Occipital lobe (tissue), 2 donors: ENCODE data around the gene SBF2. TPM values are rescaled to one million over a fixed set of nuclear protein-coding genes. Genes with fewer than 3 reads are reported as not detected.
"Not testable (repeated sequence)": the region's sequence is repeated elsewhere in the genome, so short reads cannot be mapped to it uniquely, and the experiment has no call there.

Experiments used
- DNase-seq: peaks from one replicate; lab custom pipeline; 2025; lab: John Stamatoyannopoulos, UW
- total RNA-seq: library from RNA; depleted of rRNA; stranded (reverse); fragments of >200 nt; gene quantifications from one replicate; pipeline ENCODE4 v1.2.3, GENCODE V29; 2014

Gene SBF2
- total RNA-seq, 1 donor from 2014 or later = 132 TPM

DNA sequence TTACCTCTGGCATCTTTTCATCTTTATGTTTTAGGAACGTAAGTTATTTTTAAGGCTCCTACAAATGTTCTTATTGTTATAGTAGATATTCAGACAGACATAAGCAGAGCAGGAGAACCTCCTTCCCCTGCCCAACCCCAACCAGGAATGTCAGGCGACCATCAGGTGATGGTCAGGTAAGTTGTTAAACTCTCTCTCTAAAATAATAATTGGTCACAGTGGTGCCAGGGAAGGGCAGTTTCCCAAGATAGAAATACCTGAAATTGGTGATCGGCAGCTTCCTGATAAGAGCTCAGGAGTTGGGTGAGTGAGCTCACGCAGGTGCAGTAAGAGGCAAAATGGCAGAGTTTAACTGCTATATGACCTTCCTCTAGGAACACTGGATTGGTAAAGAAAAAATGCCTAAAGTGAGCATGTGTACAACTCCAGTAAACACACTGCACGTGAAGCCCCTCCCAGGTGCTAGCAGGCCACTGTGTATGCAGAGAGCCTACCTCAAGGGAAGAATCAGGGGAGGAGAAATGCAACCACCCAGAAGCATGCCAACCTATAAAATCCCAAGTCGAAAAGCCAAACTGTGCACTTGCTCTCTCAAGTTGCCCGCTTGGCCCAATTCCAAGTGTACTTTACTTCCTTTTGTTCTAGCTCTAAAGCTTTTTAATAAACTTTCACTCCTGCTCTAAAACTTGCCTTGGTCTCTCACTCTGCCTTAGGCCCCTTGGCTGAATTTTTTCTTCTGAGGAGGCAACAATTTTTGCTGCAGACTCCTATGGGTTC lies 273.9 kb downstream of the SBF2 start:
- DNase-seq = no peak

- no peak for DNase-seq
Observed at GRCh38 chr11:10017911-10018310, 276.1 kb downstream of the SBF2 start.

- no peak for DNase-seq
Observed at GRCh38 chr11:10017050-10017449, 277.0 kb downstream of the SBF2 start.

- DNase-seq = no peak
Observed at GRCh38 chr11:10012068-10012467, 282.0 kb downstream of the SBF2 start.

GRCh38 chr11:10005955-10006525 lies 288.0 kb downstream of the SBF2 start:
- DNase-seq = no peak

GRCh38 chr11:10004526-10005113 lies 289.4 kb downstream of the SBF2 start:
- DNase-seq = no peak

- no peak for DNase-seq
Observed at GRCh38 chr11:10002221-10002620, 291.8 kb downstream of the SBF2 start.

DNA sequence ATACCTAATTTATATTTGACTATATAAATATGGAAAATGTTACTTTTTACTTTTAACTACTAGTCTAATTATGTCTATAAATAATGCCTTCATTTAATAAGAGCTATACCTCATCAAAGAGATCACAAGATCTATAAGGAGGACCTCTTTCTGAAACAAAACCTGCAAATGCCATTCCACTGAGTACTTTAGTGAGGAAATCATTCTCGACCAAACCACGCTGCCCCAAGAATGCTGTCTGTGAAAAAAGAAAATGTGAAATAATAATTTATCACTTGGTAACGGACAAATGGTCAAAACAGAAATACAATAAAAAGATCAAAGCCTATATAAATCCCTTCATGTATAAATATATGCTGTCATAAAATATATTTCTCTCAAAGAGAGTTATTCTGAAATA lies 301.7 kb downstream of the SBF2 start:
- no peak for DNase-seq

DNA sequence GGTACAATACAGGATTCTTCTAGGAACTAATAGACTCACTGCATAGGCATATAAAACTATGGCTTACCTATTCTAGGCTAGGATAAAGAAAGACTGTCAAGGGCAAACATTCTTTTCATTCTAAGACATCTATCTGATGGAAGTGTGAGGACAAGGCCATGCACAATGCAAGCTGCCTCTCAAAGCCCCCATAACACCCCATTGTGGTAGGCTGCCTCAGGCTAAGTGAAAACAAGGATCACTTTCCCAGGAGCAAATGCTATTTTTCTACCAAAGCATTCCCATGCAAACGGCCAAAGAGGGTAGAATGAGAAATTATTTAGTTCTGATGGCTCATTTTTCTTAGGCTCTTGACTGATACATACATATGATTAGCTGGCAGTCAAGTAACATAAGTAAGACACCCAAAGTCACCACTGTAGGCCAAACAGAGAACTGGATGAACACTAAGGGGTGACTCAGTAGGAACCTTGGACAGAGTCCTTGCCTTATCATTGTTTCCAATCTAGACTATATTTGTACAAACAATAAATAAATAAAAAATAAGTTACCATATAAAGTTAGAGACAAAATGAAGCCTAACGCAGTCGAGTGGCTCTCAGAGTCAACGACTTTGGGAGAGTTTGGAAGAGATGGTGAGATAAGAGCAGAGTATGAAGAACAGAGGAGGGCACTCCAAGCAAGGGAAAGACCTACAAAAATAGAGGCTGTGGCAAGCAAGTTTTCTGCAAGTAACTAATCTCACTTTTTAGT lies 303.6 kb downstream of the SBF2 start:
- no peak for DNase-seq

DNA sequence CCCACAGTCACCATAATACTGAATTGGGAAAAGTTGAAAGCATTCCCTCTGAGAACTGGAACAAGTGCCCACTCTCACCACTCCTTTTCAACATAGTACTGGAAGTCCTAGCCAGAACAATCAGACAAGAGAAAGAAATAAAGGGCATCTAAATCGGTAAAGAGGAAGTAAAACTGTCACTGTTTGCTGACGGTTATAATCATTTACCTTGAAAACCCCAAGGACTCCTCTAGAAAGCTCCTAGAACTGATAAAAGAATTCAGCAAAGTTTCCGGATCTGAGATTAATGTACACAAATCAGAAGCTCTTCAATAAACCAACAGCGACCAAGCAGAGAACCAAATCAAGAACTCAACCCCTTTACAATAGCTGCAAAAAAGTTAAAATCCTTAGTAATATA lies 306.7 kb downstream of the SBF2 start:
- DNase-seq = not testable (repeated sequence)

- peak; percentile 5 for DNase-seq
Observed at GRCh38 chr11:9982796-9983579, 311.0 kb downstream of the SBF2 start.

DNA sequence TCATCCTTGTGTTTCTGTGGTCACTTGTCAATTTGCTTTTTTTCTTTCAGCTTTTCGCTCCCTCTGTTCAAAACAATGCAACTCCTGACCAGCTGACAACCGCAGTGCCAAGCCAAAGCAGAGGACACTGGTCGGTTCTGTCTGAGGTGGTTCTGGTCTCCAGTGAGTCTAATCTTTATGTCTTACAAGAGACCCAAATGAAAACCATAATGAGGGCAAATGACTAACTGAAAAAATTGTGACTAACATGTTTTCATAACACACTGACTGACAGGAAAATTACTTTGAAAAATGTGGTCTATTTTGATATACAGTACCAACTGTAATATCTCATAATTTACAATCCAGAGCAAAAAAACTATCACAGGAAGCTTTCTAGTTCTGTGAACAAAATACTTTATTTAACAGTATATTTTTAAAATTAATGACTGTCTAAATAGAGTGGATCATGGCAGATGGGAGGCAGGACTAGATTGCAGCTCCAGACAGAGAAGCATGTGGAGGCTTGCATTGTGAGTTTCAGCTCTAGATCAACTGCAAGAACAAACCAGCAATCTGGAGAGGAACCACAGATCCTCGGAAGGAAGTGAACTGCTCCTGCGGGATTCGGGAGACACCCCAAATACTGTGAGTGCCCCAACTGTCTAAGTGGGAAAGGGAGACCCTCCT lies 311.8 kb downstream of the SBF2 start:
- no peak for DNase-seq

- DNase-seq = no peak
Observed at GRCh38 chr11:9980931-9981330, 313.1 kb downstream of the SBF2 start.

DNA sequence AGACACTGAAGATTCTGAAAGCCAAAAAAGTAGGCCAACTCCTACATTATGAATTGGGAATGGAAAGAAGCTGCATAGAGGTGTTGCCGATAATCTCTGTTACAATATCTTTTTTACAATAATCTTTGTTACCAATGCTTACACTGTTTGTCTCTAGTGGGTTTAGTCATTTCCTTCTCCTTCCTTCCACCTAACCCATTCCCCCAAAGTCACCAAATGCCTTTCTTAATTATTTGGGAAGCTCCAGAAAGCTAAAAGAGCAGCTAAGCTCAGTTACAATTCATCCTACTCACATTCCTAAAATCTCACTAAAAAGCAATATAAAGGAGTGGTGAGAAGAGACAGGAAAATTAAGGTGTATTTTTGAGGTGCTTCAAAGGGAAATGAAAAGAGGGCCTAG lies 316.5 kb downstream of the SBF2 start:
- no peak for DNase-seq

- DNase-seq = no peak
Observed at GRCh38 chr11:9974375-9974774, 319.6 kb downstream of the SBF2 start.

DNA sequence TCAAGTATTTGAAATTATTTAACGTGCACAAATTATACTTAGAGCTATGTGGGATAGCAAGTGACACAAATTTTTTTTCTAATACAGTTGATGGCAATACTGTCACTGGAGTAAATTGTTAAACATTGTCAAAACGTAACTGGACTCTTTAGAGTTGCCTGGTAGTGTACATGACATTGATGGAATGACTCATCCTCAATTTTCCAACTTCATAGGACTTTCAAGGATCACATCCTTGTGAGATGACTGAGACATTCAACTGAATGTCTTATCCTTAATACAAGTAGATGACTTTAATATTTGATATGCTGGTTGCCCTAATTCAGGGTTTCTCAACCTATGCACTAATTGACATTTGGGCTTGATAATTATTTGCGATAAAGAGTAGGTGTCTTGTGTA lies 320.1 kb downstream of the SBF2 start:
- no peak for DNase-seq

DNA sequence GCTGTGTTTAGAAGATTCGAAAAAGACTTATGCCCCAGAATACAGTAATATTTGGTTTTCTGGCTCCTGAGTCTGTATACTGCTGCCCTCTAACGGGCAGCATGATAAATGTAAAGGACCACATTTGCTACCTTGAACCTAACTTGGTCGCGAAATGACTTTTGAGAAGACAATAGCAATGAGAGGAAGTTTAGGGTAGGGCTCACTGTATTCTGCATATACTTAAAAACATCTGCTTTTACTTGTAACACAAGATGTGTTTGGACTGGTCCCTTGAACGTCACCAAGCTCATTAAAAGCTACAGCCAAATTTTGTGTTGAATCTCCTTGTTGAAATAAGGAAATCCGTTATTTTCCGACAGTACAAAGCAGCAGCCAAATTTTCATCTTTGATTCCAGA lies 321.0 kb downstream of the SBF2 start:
- DNase-seq = no peak

GRCh38 chr11:9971894-9972293 lies 322.1 kb downstream of the SBF2 start:
- no peak for DNase-seq

DNA sequence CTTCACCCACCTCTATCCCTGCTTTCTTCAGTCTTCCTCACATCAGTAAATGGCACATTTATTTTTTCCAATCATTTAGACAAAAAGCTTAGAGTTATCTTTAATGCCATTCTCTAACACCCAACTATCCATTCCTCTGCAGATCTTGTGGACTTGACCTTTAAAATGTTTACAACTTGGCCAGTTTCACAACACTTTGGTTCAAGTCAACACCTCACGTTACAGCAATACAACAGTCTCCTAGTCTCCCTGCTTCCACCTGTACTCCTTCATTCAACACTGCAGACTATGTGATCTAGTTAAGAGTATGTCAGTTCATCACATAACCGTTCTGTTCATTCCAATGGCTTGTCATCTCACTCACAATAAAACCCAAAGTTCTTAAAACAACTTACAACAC lies 325.0 kb downstream of the SBF2 start:
- no peak for DNase-seq

DNA sequence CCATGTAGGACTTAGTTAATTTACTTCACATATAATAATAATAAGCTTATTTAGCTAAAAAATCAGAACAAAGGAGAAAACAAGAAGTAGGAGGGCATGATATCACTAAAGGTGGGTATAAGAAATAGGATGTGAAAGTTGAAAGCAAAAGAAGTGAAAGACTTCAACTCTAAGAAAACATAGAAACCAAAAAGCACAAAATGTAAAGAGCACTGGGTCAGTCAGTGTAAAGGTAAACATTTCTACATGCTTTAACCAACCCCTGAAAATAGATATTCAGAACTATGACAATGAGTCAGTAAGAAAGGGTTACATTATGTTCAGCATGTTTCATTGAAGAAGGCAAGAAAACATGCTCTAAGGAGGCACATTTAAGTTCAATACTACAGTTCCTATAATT lies 331.3 kb downstream of the SBF2 start:
- DNase-seq = no peak

DNA sequence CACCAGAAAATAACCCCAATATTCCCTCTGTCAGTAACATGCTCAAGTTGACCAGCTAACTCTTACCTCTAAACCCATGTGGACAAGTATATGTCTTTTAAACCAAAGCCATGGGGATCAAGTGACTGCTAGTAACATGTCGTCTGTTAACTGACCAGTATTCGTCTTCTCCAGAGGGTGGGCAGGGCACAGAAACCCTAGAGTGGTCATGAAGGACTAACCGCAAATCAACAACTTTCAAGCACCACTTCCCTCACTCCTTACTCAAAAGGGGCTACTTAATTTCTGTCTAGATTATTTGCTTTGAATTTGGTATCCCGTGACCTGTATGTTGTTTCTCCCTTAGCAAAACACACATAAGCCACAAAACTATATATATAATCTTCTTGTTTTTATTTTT lies 336.9 kb downstream of the SBF2 start:
- no peak for DNase-seq
